Stimulated activated CD8-positive, alpha-beta memory T cell treated with anti-CD3 and anti-CD28 coated beads, Interleukin-12 subunit alpha, Interleukin-12 subunit beta, amount 100 ng/mL, for 24 hours (primary cell): Measurements from ENCODE around the gene FAM131C.

ENCODE experiments used
- DNase-seq: peaks from one replicate; pipeline ENCODE4 v3.0.0-alpha.2; 2020; ENCODE audit errors: extremely low read depth

Gene FAM131C

DNA sequence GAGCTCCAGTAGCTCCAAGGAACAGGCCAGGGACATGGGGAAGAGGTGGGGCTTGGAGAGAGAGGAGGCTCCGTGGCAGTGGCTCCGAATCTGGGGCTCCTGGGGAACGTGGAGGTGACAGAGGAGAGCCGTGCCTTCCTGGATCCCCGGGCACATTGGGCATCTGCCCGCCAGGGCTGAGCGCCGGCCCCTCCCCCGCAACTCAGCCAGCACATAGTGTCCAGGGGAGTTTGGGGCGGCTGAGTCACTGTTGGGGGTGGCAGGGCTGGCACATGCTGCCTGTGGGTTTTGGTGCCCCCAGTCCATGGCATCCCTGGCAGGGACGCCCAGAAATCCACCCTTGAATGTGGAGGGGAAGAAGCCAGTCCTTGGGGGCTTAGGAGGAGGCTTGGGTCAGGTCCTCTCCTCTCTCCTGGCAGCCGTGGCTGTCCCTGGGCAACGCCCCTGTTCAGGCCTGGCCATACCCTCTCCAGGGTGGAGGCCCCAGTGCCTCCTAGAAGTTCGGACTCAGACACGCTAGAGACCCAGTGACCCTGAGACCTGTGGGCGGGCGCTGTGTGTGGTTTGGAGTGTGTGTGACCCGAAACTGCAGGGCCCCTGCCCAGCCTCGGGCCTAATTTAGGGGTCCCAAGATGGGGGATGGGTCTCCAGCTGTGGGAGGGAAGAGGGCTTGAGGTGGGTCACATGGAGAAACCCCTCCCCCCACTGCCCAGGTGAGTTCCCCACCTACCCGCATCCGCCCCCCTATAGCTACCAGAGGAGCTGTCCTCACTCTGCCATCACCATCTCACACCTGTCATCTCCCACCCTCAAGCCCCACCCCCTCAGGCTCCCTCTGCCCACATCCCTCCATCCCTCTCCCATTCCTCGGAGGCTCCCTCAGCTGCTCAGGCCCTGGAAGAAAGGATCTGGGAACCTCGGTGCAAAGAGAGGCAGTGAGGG, 57.2 kb downstream of the FAM131C start:
- no peak for DNase-seq

DNA sequence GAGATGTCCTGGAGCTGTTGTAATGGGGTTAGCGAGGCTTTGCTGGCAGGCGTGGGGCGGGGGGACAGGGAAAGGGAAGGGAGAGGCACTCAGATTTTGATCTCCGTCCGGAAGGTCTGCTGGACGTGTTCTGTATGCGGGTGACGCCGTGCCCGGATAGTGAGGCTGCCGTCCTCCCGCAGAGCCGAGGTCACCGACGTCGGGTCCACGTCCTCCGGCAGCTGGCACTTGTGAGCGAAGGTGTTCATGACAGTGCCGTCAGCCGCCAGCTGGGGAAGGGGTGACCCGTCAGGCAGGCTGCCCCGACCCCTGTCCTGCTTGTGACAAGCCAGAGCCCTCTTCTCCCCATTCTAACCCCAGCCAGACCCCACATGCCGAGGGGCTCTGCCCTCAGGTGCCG, 58.0 kb downstream of the FAM131C start:
- DNase-seq: no peak

DNA sequence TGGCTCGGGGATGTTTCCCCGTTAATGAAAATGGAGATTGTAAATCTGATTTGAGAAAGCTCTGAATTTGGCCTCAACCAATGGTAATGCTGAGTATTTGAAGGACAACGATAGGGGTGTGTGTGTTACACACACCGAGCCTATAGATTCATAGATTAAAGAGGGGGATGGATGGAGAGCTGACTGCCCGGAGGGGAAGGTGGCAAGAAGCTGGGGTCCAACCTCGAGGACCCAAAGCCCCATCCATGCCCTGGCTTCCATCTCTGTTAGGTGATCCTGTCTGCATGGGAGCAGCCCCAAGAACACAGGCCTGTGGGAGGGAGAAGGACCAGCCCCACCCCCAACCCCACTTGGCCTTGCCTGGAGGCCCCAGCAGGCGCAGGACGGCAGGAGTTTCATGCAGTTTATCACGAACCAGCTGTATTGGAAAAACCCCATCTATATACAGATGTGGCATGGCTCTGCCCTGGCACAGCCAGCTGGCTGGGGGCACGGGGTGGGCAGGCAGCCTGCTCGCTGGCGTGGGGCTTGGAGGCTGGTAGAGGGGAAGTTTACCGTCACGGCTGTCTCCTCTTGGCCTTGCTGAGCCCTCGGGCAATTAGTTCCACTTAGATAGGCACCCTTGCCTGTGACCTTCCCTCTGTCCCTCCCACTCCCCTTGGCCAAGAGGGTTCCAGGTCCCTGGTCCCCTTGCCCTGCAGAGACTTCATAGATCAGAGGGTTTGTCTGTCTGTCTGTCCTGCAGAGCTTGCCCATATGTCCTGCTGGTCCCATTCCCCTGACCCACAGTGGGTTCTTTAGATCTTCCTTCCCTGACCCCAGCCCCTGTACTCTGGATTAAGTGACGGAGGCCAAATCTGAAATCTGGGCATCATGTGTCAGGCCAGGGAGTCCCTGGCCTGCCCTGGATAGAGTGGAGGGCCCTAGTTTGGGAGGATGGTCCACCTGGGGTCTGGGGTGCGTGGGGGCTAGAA, 58.7 kb downstream of the FAM131C start:
- no peak for DNase-seq

DNA sequence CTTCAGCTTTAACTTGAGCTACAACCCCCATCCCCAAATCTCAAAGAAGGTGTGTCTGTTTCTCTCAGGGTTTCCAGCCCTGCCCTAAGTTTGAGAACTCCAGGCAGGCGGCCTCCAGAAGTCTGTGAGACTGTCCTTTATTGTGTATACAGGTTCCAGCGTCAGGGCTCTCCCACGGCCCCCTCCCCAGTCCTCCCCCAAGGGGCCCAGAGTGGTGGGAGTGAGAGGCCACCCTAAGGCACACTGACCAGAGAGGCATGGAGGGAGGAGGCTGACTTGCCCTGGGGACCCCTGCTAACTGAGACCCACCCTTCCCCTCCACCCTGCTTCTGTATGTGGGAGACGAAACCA, 59.6 kb downstream of the FAM131C start:
- no peak for DNase-seq

DNA sequence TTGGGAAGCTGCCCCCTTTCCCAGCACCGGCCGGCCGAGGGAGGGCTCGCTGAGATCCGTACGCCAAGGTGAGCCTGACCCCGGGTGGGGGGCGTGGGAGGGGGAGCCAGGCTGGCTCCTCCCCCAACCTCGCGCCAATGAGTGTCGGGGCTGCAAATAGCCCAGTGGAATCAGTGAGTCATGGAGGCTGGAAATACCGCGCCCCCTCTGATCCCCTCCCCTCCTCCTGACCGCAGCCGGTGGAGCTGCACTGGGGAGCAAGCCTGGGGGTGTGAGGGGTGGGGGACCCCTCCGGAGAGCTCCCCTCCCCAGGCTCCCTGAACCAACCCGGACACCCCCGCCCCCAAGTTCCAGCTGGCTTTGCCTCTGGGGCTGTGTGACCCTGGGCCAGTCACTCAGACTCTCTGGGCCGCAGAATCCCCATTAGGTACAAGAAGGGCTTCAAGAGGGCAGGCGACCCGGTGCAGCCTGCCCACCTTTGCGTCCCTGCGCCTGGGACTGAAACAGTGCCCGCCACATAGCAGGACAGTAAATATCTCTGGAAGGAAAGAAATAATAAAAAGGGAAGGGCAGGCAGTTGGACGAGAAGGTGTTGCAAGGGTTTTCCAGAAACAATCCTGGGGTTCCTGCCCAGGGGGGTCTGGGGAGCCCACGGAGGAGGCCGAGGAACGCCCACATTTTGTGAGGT, 60.1 kb downstream of the FAM131C start:
- no peak for DNase-seq

DNA sequence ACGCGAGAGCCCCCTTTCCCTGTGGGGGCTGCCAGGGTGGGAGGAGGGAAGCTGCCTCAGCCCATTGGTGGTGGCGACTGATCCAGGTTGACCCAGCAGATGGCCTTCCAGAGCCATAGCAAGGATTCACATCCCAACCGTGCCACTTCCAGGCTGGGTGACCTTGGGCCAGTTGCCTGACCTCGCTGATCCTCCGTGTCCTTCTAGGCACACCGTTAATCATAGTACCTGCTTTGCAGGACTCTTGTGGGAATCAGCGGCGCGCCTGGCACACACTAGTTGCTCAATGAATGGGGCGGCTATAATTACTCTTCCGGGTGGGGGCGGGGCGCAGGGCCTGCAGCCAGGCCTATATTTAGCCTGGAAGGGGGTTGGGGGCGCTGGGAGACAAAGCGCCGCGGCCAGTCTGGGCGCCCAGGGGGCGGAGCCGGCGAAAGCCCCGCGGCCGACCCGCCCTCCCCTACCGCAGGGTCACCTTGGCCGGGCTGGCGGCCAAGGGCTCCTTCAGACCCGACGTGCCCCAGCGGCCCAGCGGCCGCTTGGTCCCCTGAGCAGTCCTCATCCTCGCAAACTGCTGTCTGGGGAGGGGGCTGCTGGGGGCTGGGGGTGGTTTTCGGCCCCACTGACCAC, 60.7 kb downstream of the FAM131C start:
- no peak for DNase-seq

DNA sequence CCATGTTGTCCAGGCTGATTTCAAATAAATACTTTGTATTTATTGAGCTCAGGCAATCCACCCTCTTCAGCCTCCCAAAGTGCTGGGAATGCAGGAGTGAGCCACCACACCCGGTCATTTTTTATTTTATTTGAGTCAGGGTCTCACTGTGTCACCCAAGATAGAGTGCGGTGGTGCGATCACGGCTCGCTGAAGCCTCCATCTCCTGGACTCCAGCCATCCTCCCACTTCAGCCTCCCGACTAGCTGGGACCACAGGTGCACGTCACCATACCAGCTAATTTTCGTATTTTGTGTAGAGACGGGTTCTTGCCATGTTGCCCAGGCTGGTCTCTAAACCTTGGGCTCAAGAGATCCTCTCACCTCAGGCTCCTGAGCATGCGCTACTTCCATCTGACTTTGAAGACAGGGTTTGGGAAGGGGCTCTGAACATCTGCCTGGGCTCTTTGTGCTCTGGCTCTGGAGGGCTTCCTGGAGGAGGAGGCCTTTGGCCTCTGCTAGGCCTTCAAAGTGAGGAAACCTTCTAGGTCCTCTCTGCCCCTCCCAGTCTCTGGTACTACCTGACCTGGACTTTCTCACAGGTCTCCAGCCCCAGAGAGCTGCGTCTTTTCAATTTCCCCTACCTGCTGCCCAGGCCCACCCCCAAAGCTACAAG, 61.4 kb downstream of the FAM131C start:
- DNase-seq: no peak

DNA sequence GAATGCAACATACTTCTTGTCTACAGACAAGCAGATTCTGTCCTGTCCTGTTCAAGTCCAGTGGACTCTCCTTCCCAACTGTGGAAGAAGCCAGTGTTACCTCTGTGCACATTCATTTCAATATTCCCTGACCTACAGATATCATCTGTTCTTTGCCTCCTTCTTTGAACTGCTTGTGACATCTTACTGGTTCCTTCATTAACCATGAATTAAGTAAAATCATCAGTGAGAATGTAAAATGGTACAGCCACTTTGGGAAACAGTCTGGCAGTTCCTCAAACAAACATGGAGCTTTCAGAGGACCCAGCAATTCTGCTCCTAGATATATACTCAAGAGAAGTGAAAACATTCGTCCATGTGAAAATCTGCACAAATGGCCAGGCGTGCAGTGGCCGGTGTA, 62.6 kb downstream of the FAM131C start:
- DNase-seq: no peak

DNA sequence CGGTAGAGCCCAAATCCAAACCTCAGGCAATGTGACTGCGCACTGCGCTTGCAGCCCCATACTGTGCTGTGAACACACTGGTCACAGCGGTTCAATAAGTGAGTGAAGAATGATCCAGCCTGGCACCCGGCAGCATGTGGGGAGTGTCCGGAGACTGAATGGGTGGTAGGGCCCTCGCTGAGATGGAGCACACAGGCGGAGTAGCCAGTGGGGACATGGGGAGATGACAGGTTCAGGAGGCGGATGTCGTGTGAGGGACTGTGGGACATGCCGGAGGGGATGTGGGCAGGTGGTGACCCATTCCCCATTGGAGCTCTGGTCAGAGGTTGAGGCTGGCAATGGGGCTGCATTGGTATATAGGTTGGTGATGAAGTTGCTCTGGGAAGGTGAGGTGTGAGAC, 63.8 kb downstream of the FAM131C start:
- no peak for DNase-seq

DNA sequence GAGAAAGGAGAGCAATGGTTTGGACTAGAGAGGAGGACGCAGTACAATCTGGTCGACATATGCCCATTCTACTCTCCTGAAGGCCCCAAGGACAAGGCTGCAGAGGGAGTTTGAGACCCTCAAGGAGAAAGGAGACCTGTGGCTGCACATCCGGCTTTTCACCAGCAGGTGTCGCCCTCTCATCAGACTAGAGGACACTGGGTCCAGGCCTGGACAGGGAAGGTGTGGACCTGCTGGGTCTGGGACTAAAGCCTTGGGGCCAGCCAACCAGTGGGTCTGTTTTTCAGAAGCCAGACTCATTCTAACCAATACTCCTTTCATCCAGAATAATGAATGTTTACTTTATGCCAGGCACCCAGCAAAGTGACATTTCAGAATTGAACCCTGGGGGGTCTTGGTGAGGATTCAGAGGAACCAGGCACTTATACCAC, 64.4 kb downstream of the FAM131C start:
- DNase-seq: no peak
